GM18868 (cell line): ENCODE data around the gene CCDC85B.
"Not testable (repeated sequence)": the region's sequence is repeated elsewhere in the genome, so short reads cannot be mapped to it uniquely, and the experiment has no call there.

ENCODE experiments used
- ATAC-seq: cut with Tn5 transposase; IDR thresholded peaks from one replicate; pipeline ENCODE4 v1.9.1; 2021; ENCODE audit warnings: mild to moderate bottlenecking, moderate library complexity; ENCODE audit not compliant: unreplicated experiment

The CCDC85B gene

DNA sequence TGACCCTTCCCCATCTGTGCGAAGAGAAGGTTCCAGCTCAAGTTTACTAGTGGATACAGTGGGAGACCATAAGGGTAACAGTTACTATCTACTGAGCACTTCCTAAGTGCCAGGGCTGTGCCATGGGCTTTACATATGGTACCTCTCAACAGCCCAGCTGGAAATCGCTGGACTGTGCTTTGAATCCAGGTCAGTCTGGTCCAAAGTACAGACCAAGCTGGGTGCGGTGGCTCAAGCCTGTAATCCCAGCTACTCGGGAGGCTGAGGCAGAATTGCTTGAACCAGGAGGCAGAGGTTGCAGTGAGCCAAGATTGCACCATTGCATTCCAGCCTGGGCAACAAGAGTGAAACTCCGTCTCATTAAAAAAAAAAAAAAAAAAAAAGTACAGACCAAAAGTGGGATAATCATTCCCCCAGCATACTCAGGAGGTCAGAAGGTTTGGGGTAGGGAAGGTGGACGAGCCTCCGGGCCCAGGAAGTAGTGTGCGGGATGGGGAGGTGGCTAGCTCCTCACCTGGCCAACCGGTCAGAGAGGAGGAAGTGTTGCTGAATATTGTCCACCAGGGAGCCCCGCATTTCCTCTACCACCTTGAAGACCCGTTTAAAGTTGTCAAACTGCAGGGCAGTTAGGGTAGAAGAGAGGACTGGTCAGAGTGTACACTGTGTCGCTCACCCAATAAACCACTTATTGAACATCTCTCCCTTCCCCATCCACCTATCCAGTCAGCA, 4.5 kb upstream of the CCDC85B start:
- no peak for ATAC-seq

GRCh38 chr11:65886826-65887722, 3.4 kb upstream of the CCDC85B start:
- ATAC-seq = no peak

GRCh38 chr11:65887723-65888162, 2.7 kb upstream of the CCDC85B start:
- ATAC-seq = no peak

DNA sequence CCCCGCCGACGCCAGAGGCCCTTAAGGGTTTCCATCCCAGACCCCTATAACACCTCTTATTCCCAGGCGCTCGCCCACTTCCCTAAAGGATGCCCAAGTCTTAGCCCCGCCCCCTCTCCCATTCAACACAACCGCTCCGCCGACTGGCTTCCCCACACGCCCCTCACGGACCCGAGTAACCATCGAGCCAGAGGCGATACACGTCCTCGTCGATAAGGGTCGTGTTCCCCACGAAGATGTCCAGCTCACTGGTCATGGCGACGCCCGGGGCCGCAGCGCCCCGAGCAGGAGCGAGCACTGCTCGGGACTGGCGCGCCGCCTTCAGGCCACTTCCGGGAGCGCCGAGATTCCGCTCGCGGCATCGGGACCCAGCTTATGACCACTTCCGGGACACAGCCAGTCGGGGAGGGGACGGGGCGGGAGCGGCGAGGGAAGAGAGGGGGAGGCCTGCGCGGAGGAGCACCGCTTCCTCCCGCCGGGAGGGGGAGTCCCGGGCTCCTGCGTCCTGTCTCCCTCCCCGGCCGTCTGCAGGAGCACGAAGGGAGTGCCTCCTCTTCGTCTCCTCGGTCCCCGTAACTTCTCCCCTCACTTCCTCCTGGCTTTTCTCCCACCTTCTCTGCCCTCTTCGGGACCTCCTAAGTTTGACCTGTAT, 2.2 kb upstream of the CCDC85B start, which contains the start of gene FIBP:
Gene FIBP, minus strand, starts transcription at position 309 of the 652 bp plus-strand sequence. Its CDS starts 53 bp downstream, at position 256.
- ATAC-seq = peak; percentile 58

- no peak for ATAC-seq
Measured at GRCh38 chr11:65891219-65892136, 1.0 kb downstream of the CCDC85B start.

GRCh38 chr11:65892137-65892540, 1.7 kb downstream of the CCDC85B start:
- ATAC-seq = not testable (repeated sequence)

DNA sequence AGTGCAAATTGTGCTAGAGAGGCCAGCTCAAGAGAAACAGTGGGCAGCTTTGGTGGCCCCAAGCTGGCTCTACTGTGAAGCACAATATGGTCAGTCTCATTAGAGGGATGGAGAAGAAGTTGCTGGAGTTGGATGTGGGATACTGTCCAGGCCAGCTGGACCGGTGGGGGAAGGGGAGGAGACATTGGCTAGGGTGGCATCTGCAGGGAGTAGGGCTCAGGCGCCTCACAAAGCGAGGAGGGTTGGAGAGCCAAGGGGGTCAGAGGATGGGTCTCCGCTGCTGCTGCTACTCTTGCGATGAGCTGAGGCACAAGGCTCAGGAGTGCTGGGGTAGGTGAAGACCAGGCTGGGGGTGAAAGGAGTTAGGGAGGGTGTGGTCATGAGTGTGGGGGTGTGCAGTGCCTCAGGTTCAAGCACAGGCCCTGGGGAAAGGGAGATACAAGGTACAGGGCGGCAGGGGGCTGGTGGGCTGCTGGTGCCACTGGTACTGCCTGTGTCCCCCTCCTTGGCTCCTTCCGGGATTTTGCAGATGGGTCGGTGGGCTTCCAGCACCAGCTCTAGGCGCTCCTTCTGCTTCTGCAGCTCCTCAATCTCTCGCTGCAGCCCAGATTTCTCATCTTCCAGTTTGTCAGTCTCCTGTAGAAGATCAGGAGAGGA, 2.3 kb downstream of the CCDC85B start:
- ATAC-seq = no peak

DNA sequence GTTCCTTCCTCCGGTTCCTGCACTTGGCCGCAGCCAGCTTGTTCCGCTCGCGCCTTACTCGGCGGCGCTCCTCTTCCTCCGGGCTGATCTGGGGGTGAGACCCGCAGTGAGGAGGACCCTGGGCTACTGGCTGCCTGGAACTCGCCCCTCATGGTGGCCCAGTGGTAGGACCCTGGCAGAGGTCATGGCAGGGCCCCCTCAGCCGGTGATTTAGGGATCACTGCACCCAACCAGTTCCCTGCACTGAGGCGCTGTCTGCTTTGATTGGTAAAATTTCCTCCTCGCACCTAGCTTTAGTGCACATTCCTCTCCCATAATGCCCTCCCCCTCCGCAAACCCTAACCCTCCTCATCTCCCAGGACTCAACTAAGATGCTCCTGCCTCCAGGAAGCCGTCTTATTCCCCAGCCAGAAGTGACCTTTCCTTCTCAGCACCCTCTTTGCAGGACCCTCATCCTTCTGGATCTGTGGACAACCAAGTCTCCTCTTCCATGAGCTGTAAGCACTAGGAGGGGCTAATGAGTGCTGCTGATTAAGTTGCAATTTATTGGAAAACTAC, 3.6 kb downstream of the CCDC85B start:
- ATAC-seq = no peak

DNA sequence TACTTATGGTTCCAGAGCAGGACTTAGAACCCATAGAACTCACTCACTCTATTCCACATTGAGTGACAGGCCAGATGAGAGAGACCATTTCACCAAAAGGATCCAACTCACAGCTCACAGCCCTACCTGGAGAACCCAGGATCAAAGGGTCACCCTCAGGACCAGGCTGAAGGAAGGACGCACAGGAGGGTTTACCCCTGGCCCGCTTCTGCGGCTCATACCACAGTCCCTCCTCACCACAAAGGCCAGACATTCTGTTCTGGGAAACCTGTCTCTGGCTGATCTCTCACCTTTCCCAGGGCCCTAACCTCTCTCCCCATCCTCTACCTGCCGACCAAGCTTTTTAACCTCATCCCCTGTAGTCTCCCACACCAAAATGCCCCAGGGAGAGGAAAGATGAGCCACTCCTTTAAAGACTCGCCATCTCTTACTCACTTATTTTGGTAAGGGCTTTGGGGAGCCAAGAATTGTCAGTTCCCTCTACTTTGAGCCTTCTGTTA, 5.1 kb downstream of the CCDC85B start:
- no peak for ATAC-seq

DNA sequence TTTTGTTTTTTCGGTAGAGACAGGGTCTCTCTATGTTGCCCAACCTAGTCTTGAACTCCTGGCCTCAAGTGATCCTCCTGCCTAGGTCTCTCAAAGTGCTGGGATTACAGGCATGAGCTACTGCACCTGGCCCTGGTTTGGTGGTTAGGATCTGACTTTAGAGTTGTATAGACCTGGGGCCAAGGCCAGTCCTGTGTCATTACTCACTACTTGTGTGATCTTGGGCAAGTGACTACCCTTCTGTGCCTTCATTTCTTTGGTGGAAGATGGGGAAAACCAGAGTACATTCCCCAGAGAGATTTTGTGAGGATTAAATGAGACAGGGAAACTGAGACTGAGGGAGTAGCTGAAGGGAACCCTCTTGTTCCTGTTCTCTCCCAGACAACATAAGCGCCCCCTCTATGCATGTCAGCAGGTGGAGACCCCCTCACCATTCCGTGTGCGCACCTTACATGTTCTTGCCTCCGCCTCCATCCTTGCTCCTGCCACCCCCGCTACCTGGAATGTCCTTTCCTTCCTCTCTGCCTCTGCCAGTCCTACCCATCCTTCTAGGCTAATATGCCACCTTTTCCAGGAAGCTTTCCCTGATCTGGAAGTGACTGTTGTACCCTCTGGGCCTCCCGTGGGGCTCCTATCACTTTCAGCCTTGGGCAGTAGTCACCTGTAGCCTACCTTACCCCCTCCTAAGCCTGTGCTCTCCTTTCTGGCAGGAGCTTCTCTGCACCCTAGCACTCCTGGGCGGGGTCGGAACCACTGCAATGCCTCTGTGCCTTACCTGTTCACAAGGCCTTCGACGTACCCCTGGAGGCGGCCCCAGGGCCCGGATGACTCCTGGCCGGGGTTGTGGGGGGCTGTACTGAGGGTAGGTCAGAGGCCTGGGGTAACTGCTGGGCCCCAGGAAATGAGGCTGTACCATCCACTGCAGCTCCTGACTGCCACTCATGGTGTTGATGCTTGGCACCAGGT, 5.8 kb downstream of the CCDC85B start:
- ATAC-seq = no peak

- ATAC-seq = no peak
Measured at GRCh38 chr11:65897020-65897471, 6.6 kb downstream of the CCDC85B start.

DNA sequence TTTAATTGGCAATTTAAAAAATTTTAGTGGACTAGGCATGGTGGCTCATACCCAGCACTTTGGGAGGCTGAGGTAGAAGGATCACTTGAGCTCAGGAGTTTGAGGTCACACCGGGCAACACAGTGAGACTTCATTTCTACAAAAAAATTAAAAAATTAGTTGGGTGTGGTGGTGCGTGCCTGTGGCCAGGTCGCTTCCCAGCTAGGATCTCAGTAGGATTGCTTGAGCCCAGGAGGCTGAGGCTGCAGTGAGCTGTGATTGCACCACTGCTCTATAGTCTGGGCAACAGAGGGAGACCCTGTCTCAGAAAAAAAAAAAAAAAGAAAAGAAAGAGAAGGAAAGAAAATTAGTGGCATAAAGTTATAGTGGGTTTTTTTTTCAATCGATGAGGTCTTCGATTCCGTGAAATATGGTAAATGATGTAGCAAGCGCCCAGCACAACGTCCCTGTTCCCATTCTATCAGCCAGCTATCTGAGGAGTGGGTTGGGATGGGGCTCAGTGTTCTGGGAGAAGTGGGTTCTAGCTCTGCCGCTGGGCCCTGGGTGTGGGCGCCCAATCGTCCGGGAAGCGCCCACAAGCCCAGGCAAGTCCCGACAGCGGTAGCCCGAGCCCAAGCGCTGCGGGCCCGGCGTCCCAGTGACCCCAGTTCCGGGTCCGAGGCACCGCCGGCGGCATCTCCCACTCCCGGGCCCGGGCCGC, 8.3 kb downstream of the CCDC85B start:
- ATAC-seq = no peak

GRCh38 chr11:65899356-65900124, 9.1 kb downstream of the CCDC85B start:
- ATAC-seq = no peak

DNA sequence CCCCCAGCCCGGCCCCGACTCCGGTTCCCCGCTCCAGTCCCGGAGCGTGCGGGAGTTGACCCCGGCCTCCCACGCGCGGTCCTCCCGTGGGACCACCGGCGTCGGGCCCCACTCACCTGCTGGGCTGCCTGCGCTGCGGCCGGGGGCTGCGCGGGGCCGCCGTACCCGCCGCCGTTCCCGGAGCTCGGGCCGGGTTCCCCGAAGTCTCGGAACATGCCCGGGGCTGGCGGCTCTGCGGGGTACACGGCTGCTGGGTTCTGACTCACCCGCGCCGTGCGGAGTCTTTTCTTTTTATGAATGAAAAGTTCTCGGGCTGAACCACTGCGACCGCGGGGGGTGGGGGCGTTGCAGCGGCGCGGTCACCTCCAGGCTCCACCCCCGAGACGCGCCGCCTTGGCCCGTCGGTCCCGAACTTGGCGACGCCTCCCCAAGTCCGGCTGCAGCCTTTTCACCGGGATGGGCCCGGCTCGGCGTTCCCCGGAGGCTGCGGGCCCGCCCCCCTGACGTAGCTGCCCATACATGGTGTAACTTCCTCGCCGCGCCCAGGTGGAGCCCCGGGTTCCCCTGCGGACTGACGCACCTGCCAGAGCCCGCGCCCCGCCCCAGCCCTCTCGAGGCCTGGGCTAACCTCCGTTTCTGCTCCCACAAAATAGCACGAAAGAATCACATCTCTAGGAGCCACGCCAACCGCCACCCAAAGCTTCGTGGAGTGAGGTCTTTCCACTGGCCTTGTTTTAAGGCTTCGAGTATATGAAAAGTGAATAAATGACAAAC, 9.8 kb downstream of the CCDC85B start, which contains the start of gene FOSL1:
Gene FOSL1, minus strand, starts transcription at position 264 of the 774 bp plus-strand sequence. Its CDS starts 49 bp downstream, at position 215.
- peak; percentile 85 for ATAC-seq

GRCh38 chr11:65900899-65901180, 10.4 kb downstream of the CCDC85B start:
- ATAC-seq = no peak

- no peak for ATAC-seq
Measured at GRCh38 chr11:65903068-65903481, 12.6 kb downstream of the CCDC85B start.
